GM10248 (cell line): Measurements from ENCODE around the gene DNM1L.

Experiments
- CTCF ChIA-PET: fragments of 300-600 bp; sonication (Branson Sonifier 250); formaldehyde crosslinking; extraction: SDS; loops from one replicate; lab custom pipeline; 2021; ENCODE audit warnings: antibody characterized with exemption; lab: Yijun Ruan, JAX
- POLR2A ChIA-PET: fragments of 350-650 bp; sonication (Branson Sonifier 250); formaldehyde crosslinking; extraction: SDS; loops from one replicate; lab custom pipeline; 2020; ENCODE audit warnings: antibody characterized with exemption; lab: Yijun Ruan, JAX
- DNase-seq: peaks from one replicate; pipeline ENCODE4 v3.0.0; 2012; ENCODE audit errors: extremely low spot score
- CTCF ChIP-seq: IDR thresholded peaks from 2 replicates; pipeline ENCODE4 v1.5.1; 2012; ENCODE audit warnings: mild to moderate bottlenecking, low read depth; ENCODE audit errors: extremely low read depth, missing control alignments, control extremely low read depth

Gene DNM1L

DNA sequence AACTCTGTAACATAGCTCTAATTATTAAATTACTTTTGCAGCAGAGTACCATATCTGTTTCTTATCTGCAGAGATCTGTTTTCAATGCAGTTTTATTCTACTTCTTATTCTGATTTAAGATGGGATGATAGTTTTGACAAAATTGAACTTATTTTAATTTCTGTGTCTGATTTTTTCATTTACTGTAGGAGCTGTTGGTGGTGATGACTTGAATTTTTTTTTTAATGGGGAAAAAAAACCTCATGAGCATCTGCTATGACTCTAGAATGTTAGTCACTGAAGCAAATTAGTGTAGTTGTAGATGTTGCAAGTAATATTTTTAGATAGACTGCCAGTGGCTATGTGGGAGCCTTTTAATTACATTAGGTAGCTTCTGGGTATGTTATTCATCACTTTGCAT, 23.4 kb downstream of the DNM1L start:
- CTCF ChIA-PET: interaction anchor here (1.2 to 2.3 kb wide), 3 partner anchors 10 to 53 kb away, joined by 3 to 8 read pairs (median 3); partner anchors contain the start of gene YARS2
- no peak for TF ChIP-seq CTCF
- POLR2A ChIA-PET: no interaction called here
- no peak for DNase-seq

DNA sequence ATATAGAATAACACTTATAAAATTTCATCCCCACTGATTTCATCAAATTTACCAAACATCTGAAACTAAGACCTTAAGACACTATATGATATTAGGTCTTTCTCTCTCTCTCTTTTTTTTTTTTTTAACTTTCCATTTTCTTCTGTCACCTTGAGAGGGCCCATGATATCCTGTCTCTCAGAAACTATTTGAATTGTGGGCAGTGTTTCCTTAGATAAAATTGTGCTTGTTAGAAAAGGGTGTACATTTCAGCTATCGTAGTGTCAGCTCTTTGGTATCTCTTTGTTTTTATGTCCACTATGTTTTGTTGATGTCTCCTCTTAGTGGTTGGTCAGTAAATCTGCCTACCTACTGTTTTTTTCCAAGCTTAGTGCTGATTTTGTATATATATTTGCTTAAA, 23.8 kb downstream of the DNM1L start:
- CTCF ChIA-PET: interaction anchor here (0.7 to 2.3 kb wide), 2 partner anchors 11 to 13 kb away, joined by 3 to 8 read pairs; no protein-coding TSS in a partner anchor
- DNase-seq: no peak
- no peak for TF ChIP-seq CTCF
- POLR2A ChIA-PET: interaction anchor here (1.2 kb wide), 1 partner anchor 11 kb away, joined by 3 read pairs; no protein-coding TSS in a partner anchor

DNA sequence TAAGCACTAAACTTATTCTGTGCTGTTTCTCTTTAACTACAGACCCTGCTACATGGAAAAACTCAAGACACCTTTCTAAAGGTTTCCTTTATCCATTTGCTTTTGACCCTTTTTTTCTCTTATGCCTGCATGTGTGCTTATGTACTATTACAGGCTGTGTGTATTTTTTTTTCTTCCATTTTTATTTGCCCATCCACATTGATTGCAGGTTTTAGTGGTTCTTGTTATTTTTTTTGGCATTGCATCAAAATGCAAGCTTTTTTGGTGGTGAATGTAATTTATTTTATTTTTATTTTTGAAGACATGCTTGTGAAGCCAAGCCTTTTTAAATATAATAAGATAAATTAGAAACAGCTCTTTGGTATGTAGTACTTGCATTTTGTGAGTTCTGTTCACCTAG, 26.7 kb downstream of the DNM1L start:
- ChIA-PET POLR2A (no interaction called here), CTCF (interaction anchor here (0.9 to 3.1 kb wide), 8 partner anchors 14 to 1434 kb away, joined by 3 to 11 read pairs (median 4); partner anchors contain the start of gene YARS2)
- no peak for TF ChIP-seq CTCF
- no peak for DNase-seq

- ChIA-PET POLR2A (no interaction called here), CTCF (interaction anchor here (0.9 to 3.1 kb wide), 10 partner anchors 12 to 1435 kb away, joined by 3 to 11 read pairs (median 4); partner anchors contain the start of gene YARS2)
- no peak for TF ChIP-seq CTCF
- no peak for DNase-seq
These were observed 27.4 kb downstream of the DNM1L start for GRCh38 chr12:32706335-32707024.

GRCh38 chr12:32708926-32709325, 29.8 kb downstream of the DNM1L start:
- ChIA-PET POLR2A (no interaction called here), CTCF (interaction anchor here (0.9 to 3.1 kb wide), 5 partner anchors 10 to 46 kb away, joined by 3 to 11 read pairs (median 6); partner anchors contain the start of gene YARS2)
- no peak for TF ChIP-seq CTCF
- DNase-seq: no peak

GRCh38 chr12:32714772-32715171, 35.7 kb downstream of the DNM1L start:
- DNase-seq: no peak
- no peak for TF ChIP-seq CTCF
- POLR2A ChIA-PET: no interaction called here
- CTCF ChIA-PET: no interaction called here
